GM18520 (cell line): ENCODE data around the gene IFT43.
A peak's percentile ranks its signal among the peaks of the same experiment; 100 is the strongest.

Source experiments
- ATAC-seq: cut with Tn5 transposase; IDR thresholded peaks from one replicate; pipeline ENCODE4 v1.9.1; 2021; ENCODE audit not compliant: unreplicated experiment

IFT43 gene

DNA sequence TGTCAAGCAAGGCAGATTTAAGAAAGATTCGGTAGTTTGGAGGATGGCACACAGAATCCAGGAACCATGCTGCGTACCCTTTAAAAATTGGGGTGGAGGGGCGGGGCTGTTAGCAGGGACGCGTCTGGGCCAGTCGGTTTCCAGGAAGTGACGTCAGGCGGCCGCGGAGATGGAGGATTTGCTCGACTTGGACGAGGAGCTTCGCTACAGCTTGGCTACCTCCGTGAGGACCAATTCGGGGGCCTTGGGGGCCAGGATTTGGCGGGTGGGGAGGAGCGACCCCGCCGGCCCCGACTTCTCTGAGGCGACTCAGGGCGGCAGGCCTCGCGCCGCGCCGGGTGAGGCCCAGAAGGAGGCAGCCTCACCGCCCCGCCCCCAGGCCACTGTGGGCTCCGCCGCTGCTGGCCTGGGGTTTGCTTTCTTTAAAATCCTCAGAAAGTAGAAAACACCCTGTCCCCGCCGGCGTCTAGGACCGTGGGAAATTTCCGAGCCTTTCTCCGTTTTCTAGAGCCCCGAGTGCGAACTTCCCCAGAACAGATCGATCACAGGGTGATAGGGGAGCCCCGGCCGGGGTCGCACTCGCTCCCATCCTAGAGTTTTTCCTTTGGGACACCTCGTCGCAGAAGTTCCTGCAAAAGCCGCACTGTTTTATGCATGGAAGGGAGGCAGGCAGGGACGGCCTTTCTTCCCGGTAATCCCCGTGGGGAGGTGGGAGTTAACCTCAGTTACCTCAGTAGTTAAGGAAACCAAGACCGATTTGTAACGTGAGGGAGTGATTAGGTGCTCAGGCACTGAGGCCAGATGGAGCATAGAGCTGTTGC, at the start of gene IFT43:
IFT43 (plus strand) TSS at position 146 of the 821 bp plus-strand sequence; CDS start at position 170, 24 bp downstream.
- ATAC-seq: peak; percentile 47

DNA sequence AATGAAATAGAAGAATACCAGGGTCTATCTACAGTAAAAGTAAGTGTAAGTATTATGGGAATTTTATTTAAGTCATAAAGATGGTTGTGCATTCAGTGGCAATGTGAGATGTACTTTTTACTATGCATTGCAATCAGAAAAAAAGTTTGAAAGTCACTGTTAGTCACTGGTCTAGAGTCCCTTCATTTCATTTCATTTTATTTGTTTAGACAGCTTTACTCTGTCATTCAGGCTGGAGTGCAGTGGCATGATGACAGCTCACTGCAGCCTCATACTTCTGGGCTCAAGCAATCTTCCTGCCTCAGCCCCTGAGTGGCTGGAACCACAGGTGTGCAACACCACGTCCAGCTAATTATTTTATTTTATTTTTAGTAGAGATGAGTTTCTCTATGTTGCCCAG, 46.4 kb upstream of the IFT43 start:
- no peak for ATAC-seq

GRCh38 chr14:75941030-75941429, 44.5 kb upstream of the IFT43 start:
- no peak for ATAC-seq

GRCh38 chr14:75944607-75945241, 40.8 kb upstream of the IFT43 start:
- no peak for ATAC-seq

- no peak for ATAC-seq
Measured at GRCh38 chr14:75946785-75947184, 38.8 kb upstream of the IFT43 start.

DNA sequence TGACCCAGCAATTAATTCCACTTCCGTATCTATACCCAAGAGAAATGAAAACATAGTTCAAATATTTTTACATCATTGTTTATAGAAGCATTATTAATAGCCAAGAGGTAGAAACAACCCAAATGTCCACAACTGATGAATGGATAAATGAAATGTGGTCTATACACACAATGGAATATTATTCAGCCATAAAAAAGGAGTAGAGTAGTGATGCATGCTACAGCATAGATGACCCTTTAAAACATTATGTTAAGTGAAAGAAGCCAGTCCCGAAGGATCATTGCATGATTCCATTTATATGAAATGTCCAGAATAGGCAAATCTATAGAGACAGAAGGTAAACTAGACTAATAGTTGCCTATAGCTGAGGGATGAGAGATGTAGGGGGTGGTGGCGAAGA, 33.1 kb upstream of the IFT43 start:
- no peak for ATAC-seq

DNA sequence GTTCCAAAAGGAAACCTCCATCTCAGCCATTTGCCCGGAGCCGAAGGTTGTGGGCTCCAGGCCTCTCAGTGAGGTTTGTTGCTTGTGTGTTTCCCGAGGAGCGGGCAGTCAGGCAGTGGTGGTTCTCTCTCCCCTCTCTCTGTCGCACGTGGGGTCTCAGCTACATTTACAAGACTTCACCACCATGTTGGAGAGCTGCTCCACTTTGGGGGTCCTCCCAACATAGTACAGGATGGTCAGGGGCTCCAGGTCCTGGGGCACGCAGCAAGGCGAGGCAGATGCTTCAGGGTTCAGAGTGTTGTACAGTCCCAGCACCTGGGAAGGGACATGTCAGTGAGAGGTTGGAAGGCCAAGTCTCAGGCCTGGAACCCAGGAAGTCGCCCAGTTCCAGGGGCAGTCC, 26.5 kb upstream of the IFT43 start:
- ATAC-seq: no peak

DNA sequence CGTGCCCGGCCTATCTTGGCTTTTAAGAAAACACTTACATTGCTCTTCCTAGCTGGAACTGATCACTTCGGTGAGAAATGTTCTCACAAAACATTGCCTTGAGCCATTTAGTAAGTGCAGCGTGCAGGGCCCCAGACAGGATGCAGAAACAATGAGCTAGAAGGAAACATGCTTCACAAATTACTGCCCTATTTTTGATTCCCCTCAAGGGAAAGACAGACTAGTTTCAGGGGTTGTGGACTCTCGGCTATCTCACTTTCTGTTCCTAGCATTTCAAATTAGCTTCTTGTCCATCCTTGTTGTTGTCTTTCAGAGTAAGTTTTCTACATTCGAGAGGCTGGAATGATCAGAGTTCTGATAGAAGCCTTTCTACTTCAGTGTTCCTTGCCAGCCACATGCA, 25.3 kb upstream of the IFT43 start:
- no peak for ATAC-seq

DNA sequence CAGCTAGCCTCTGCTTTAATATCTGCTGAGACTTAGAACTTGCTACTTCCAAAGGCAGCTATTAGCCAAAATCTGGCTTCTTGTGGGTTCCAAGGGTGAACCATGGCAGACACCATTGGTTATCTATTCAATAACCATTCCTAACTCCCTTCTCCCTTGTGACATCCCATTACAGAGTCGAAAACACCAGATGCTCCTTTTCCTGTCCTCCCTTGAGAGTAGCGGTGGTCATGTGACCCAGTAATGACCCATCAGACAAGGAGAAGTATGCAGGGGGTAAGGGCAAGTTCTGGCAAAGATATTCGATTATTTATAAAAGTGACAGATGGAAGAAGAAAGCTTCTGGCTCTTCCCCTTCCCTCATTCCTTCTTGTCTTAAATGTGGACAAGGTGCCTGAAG, 23.9 kb upstream of the IFT43 start:
- ATAC-seq: no peak

DNA sequence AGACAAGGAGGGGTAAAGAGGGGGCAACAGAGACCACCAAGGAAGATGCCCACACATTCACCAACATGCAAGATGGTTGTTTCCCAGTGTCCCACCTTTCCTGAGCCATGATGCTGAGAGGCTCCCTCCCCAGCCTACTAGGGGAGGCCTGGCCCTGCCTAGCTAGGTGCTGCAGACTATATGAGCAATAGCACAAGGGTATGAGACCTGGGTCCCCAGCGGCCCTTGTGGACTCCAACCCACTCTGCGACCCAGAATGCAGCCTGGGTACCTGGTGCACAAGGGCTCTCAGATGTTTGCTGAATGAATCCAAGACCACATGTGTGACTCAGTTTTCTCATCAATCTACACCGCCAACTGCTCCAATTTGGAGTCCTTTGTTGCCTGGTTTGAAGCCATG, 17.7 kb upstream of the IFT43 start:
- ATAC-seq: no peak

DNA sequence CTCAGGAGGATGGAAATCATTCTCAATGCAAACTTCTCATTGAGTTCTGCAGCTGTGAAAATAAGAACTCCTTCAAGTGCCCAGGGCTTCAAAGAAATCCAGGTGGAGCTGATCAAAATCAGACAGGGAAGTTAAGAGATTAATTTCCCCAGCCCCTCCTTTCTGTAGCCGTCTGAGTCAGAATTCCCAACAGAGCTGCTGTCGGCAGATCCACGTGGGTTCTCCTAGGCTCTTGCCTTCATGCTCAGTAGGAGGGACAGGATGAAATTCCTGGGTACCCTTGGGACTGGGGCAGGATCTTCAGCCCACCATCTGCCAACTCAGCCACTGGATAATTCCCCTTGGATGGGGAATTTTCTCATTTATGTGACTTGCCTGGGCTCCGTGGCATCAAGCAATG, 17.1 kb upstream of the IFT43 start:
- no peak for ATAC-seq

DNA sequence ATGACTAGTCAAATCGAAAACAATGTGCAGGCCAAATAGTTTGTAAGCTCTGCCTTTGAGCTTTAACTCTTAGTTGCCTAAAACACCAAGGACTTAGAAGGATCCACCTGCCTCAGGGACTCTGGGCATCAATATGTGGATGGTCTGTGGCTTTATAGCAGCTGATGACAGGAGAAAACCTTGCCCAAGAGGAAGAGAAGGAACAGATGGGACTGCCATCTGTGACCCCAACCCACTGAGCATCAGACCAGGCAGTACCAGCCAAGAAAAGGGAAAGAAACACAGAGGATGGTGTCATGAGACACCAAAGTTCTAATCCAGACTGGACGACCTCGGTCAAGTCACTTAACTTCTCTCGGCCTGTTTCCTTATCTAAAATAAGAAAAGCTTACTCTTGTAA, 16.4 kb upstream of the IFT43 start:
- no peak for ATAC-seq

DNA sequence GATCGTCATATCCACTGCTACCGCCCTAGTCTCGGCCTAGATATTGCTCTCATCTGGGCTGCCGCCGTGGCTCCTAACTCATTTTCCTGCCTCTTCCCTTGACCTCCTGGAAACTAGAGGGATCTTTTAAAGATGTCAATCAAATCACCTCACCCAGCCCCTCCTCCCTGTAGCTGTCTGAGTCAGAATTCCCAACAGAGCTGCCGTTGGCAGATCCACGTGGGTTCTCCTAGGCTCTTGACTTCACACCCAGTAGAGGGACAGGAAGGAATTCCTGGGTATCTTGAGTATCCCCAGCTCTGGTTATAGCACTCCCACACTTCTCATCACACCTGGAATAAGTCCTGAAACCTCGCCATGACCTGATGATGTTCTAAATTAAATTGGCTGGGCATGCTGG, 15.7 kb upstream of the IFT43 start:
- ATAC-seq: no peak

- ATAC-seq: no peak
Measured at GRCh38 chr14:75970989-75971388, 14.6 kb upstream of the IFT43 start.

DNA sequence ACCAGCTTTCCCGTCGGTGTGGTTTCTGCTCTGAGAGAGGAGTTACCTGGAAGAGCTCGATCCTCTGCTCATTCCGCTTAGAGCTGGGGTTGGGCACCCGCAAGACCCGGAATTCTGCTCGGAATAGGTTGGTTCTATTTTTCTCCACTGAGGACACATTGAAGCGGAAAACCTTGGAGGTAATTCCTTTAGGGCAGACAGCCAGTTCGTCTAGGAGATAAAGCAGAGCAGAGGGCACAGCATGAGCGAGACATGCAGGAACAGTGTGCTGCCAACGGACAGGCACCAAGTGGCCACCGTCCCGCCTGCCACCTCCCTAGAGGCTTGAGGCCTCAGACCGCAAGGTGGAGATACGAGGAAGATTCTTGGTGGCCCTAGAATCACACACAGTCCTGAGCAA, 14.1 kb upstream of the IFT43 start:
- no peak for ATAC-seq

DNA sequence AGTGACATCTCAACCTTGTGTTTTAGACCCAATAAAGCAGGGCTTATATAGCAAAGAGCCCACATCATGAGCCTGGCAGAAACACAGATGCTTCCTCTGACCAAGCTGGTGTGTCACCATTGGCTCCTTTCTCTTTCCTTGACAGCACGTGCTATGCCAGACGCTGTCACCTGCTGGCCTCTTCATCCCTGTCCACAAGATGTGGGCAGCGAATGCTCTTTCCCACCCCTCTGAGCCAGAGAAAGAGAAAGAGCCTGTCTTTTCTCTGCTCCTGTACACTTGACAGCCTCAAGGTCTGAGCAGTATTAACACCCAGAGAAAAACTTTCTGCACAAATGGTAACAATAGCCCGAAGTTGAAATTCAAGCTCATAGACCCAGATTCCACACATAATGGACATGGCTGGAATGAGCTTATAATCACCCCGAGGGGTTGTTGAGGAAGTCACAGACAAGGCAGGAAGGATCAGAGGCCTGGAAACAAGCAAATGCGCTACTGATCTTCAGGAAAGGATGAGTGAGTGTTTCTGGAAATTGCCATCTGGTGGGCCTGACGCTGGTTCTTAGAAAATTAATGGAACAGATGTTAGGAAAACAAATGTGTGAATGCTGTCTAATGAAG, 12.7 kb upstream of the IFT43 start:
- no peak for ATAC-seq

GRCh38 chr14:75976826-75977581, 8.6 kb upstream of the IFT43 start:
- no peak for ATAC-seq

DNA sequence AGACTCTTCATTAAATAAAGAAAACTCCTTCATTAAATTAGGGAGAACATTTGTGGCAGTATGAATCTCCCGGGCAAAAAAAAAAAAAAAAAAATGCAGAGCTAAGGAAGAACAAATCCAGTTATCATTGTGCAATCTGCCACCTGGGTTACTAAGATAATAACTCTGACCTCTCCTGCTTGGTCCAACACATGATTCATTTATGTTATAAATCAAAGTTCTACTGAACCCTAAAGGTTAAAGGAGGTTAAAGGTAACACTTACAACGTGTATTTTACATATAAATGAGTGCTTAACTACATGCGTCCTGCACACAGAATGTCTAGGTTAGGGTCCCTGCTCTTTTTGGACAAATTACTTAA, 8.0 kb upstream of the IFT43 start:
- ATAC-seq: no peak

DNA sequence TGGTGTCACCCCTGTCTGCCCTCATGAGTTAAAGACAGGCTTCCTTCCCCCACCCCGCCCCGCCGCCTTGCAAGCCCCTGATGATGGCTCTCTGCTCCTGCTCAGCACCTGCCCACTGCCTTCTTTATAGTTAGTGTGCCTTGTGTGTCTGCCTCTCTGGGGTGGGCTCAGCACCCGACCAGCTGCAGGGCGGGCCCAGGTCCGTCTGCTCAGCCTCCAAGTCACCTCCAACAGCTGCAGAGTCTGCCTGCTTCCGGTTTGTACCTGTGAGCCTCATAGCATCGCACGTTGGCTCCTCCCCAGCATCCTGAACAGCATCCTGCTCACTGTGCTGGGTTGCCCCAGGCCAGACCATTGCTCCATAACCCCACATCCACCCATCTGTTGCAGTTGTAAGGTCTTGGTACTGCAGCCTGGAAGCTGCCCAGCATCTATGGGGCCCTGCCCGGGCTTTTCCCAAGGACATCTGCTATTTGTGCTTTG, 7.3 kb upstream of the IFT43 start:
- ATAC-seq: no peak

DNA sequence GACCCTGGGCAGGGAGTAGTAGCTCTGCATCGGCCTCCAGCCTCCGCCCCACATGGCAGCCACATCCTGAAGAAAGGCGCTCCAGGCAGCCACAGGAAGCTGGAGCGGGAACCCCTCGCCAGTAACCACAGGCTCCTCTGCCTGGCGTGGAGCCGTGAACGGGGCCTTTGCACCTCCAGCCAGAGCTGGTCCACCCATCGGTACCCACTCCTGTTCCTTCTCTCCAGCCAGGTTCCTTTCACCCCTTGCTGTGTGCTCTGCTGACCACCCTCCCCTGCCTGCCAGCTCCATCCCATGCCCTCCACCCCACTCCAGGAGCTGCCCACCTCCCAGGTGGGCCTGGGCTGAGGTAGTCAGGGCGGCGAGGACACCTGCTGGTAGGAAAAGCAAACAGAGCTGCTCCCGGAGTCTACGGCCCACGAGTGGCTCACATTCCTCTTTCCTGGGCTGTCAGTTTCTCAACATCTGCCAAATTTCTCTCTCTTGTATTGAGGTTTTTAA, 6.4 kb upstream of the IFT43 start:
- no peak for ATAC-seq
